Heart right ventricle (tissue), 16 donors: ENCODE data around the gene ZNF654. TPM values are rescaled to one million over a fixed set of nuclear protein-coding genes. Genes with fewer than 3 reads are reported as not detected.

Experiments used
- ATAC-seq, 8 donors: fragments of 200-7000 bp; cut with Tn5 transposase; one replicate each; pipeline ENCODE4 v1.9.1; 2020; ENCODE audit warnings: mild to moderate bottlenecking in 8 of 8, moderate library complexity in 8 of 8, moderate number of reproducible peaks in 1 of 8
- DNase-seq, 2 donors: peaks; one replicate each; pipeline ENCODE4 v3.0.0-alpha.2; 2020
- H3K27ac ChIP-seq, 10 donors: fragments of 200-600 bp; sonication (generic) in 2 of 10; one replicate each; pipeline versions ENCODE4 v1.5.0 to v1.8.0; 2020 to 2022; ENCODE audit warnings: mild to moderate bottlenecking in 3 of 10
- H3K27me3 ChIP-seq, 7 donors: fragments of 200-600 bp; one replicate each; pipeline ENCODE4 v1.8.0; 2021 to 2022; ENCODE audit warnings: mild to moderate bottlenecking in 2 of 7
- H3K36me3 ChIP-seq, 9 donors: fragments of 200-600 bp; sonication (generic) in 1 of 9; one replicate each; pipeline versions ENCODE4 v1.5.0 to v1.8.0; 2020 to 2022; ENCODE audit warnings: mild to moderate bottlenecking in 2 of 9
- H3K4me1 ChIP-seq, 9 donors: fragments of 200-600 bp; sonication (generic) in 1 of 9; one replicate each; pipeline versions ENCODE4 v1.5.0 to v1.8.0; 2020 to 2022; ENCODE audit warnings: mild to moderate bottlenecking in 4 of 9
- H3K4me3 ChIP-seq, 10 donors: fragments of 200-600 bp; sonication (generic) in 2 of 10; one replicate each; pipeline versions ENCODE4 v1.5.0 to v1.8.0; 2020 to 2022; ENCODE audit warnings: mild to moderate bottlenecking in 7 of 10, moderate library complexity in 2 of 10
- H3K9me3 ChIP-seq, 11 donors: fragments of 200-600 bp in 10 of 11; sonication (generic) in 2 of 11; one replicate each; pipeline versions ENCODE4 v1.5.0 to v1.8.0; 2013 to 2022; ENCODE audit warnings: mild to moderate bottlenecking in 2 of 11, control low read depth in 1 of 11, moderate library complexity in 1 of 11
- CTCF ChIP-seq, 9 donors: fragments of 200-600 bp; sonication (generic) in 2 of 9; IDR thresholded peaks; one replicate each; pipeline versions ENCODE4 v1.5.0 to v1.8.0; 2021 to 2022; ENCODE audit warnings: antibody characterized with exemption in 9 of 9, mild to moderate bottlenecking in 5 of 9, moderate library complexity in 1 of 9
- WGBS, 2 donors: extraction: QIAGEN DNeasy Blood & Tissue Kit; methylation state at CpG; one replicate each; pipeline ENCODE4 v1.1.7; 2013; ENCODE audit warnings: inconsistent platforms in 1 of 2; 5-methylcytosine and 5-hydroxymethylcytosine counted together
- intact Hi-C, 10 donors: fragments of 100-400 bp; cut with DNase I; formaldehyde crosslinking; loops; one replicate each; pipeline versions ENCODE4 v1.11.1 to v1.14.2; 2022
- polyA plus RNA-seq, 2 donors: library from polyadenylated mRNA; stranded (reverse); fragments of 200-250 nt; gene quantifications; one replicate each; pipeline ENCODE4 v1.2.3, GENCODE V29; 2013
- total RNA-seq, 10 donors: library from RNA; stranded (reverse); fragmentation: NEBNext Ultra II Directional in 3 of 10; extraction: Animal tissue kit (Norgen Biotek cat#: 25700) in 3 of 10; gene quantifications; one replicate each; pipeline versions ENCODE4 v1.2.1 to v1.2.4, GENCODE V29; 2021 to 2023
- donor health status: Arrhythmogenic right ventricular cardiomyopathy.
- donor health status: ischemic (EF 13 %, LVEDD 7.1; RV severe dilation, severe dysfunction).
- donor health status: healthy with polysubstance abuse.
- donor health status: DM: no; HTN: yes; CAD: no.
- donor health status: DM: no; HTN: no; CAD: no.
- donor health status: ischemic (EF 25% LVEDD 6.9; RV normal size, moderate dysfunction).
- donor health status: ischemic (EF 25% LVEDD 5.7; RV mildly dilated, moderate dysfunction).
- donor health status: healthy.
- donor health status: DM: yes; HTN: yes; CAD: no.
- donor health status: Ischemic cardiomyopathy.
- donor health status: ischemic (EF 35%, LVEDD 5.7; RV mildly dilated, moderate dysfunction).
- donor health status: nonischemic (EF 11% LVEDD 7.7; RV severe dilation, severe dysfunction).
- donor health status: DM: yes; HTN: yes; CAD: no.
- donor health status: PGD.
- donor health status: ischemic (EF 29% LVEDD 5.4; RV normal size, mild dysfunction).
- donor health status: nonischemic (EF 23%, LVEDD 6.1; RV moderate dilation, normal function).

ZNF654 gene
- total and polyA plus RNA-seq, 12 donors = 2.5 to 13.9 (median 10.3) TPM

GRCh38 chr3:88058306-88058580 is 812 bp upstream of the ZNF654 start:
- intact Hi-C loops = loop anchor here in 6 of 10 donors (2.0 to 10.0 kb wide), 5 partner anchors 54 to 94 kb away; partner anchors contain the start of gene C3orf38 (in 2 of the 6)

GRCh38 chr3:88059380-88060170 is 520 bp downstream of the ZNF654 start:
- H3K4me3 ChIP-seq = peak overlapping the region; percentile 70 to 98 (median 92)
- DNase-seq (peak in 1 of 2 donors; percentile 12), ATAC-seq (peak; percentile 3 to 30 (median 10))
- peaks cover 0 to 71% (median 55%) of the 10 kb centered on the region in 9 donors for H3K4me1 ChIP-seq
- WGBS, 2 donors = 0% methylated on average over 45 of the region's 45 CpGs
- TF ChIP-seq CTCF (IDR thresholded peaks at IDR 0.05) = no peak
- no peaks in the 10 kb centered on the region for H3K27me3 ChIP-seq
- H3K9me3 ChIP-seq = no peaks in the 10 kb centered on the region
- peak overlapping the region; percentile 91 to 98 (median 98) for H3K27ac ChIP-seq
- intact Hi-C loops = loop anchor here in 7 of 10 donors (2.0 to 10.0 kb wide), 6 partner anchors 48 to 93 kb away; partner anchors contain the start of gene C3orf38 (in 3 of the 7)
- peaks cover 0 to 30% (median 12%) of the 10 kb centered on the region in 9 donors for H3K36me3 ChIP-seq

More at GRCh38 chr3:88058306-88058580, 812 bp upstream of the ZNF654 start:
- 0 to 1% methylated on average over 24 of the region's 24 CpGs for WGBS, 2 donors
- peaks cover 0 to 59% (median 46%) of the 10 kb centered on the region in 9 donors for H3K4me1 ChIP-seq
- DNase-seq = no peak
- no peaks in the 10 kb centered on the region for H3K27me3 ChIP-seq
- ATAC-seq = no peak
- no peak for TF ChIP-seq CTCF (IDR thresholded peaks at IDR 0.05)
- peak overlapping the region; percentile 63 to 98 (median 92) for H3K4me3 ChIP-seq
- no peaks in the 10 kb centered on the region for H3K9me3 ChIP-seq
- H3K36me3 ChIP-seq = peaks cover 0 to 43% (median 12%) of the 10 kb centered on the region in 9 donors
- H3K27ac ChIP-seq = peak overlapping the region; percentile 91 to 98 (median 98)

GRCh38 chr3:88061746-88062145 is 2.7 kb downstream of the ZNF654 start:
- H3K9me3 ChIP-seq = no peaks in the 10 kb centered on the region
- no peaks in the 10 kb centered on the region for H3K27me3 ChIP-seq
- H3K4me1 ChIP-seq = peaks cover 0 to 62% (median 50%) of the 10 kb centered on the region in 9 donors
- intact Hi-C loops = loop anchor here in 3 of 10 donors (5.0 to 10.0 kb wide), 3 partner anchors 46 to 83 kb away; partner anchors contain the start of gene C3orf38 (in 1 of the 3)
- H3K36me3 ChIP-seq = peaks cover 0 to 8% (median 0%) of the 10 kb centered on the region in 9 donors
- no peak for DNase-seq
- ATAC-seq = no peak
- TF ChIP-seq CTCF (IDR thresholded peaks at IDR 0.05) = no peak
- no peak overlapping the region for H3K27ac ChIP-seq
- 28 to 33% methylated on average over 1 of the region's 1 CpG for WGBS, 2 donors
- peak overlapping the region in 1 of 10 donors; percentile 85 for H3K4me3 ChIP-seq

- intact Hi-C loops = no loop called here
- TF ChIP-seq CTCF (IDR thresholded peaks at IDR 0.05) = no peak
- Histone ChIP-seq H3K4me1 (peaks cover 0 to 40% (median 27%) of the 10 kb centered on the region in 9 donors), H3K4me3 (no peak overlapping the region), H3K27me3 (no peaks in the 10 kb centered on the region), H3K27ac (peak overlapping the region in 2 of 10 donors; percentile 3 to 7), H3K36me3 (no peaks in the 10 kb centered on the region), H3K9me3 (peaks cover 0 to 13% (median 0%) of the 10 kb centered on the region in 11 donors)
- ATAC-seq (peak in 2 of 8 donors; percentile 27 to 39), DNase-seq (no peak)
- 50 to 62% methylated on average over 2 of the region's 2 CpGs for WGBS, 2 donors
Measured at GRCh38 chr3:88075072-88075471, 16.0 kb downstream of the ZNF654 start.
